Fibroblast of peridontal ligament (primary cell): ENCODE results near the gene PCSK4.
A peak's percentile ranks its signal among the peaks of the same experiment; 100 is the strongest.
"Not testable (repeated sequence)": the region's sequence is repeated elsewhere in the genome, so short reads cannot be mapped to it uniquely, and the experiment has no call there.

Experiments used
- DNase-seq: peaks from one replicate; pipeline ENCODE4 v3.0.0-alpha.2; 2010; ENCODE audit errors: extremely low read depth

The PCSK4 gene

DNA sequence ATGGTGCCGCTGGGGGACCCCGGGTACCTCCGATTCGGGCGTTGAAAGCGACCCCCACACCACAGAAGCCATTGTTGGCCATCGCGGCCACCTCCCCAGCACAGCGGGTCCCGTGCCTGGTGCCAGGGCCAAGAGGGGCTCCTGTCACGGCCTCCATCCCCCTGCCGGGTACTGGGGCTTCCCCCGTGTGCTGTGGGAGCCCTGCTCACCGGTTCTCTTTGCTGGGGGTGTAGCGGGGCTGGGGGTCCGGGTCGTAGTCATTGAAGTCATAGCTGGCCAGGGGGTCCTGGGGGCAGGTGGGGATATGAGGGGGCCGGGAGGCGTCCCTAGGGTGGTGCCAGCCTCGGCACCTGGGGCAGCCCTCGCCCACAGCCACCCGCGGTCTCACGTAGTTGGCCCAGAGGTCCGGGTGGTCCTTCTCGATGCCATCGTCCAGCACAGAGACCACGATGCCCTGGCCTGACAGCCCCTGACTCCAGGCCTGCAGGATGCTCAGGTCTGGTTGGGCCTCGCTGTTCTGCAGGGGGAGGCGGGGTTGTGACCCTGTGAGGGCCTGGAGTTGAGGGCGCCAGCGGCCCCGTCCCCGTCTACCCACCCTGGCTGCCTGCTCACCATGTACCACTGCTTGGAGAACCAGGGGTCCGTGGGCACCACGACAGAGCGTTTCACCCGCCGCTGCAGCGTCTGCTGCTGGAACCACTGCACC is 2.4 kb downstream of the PCSK4 start:
- DNase-seq = no peak

DNA sequence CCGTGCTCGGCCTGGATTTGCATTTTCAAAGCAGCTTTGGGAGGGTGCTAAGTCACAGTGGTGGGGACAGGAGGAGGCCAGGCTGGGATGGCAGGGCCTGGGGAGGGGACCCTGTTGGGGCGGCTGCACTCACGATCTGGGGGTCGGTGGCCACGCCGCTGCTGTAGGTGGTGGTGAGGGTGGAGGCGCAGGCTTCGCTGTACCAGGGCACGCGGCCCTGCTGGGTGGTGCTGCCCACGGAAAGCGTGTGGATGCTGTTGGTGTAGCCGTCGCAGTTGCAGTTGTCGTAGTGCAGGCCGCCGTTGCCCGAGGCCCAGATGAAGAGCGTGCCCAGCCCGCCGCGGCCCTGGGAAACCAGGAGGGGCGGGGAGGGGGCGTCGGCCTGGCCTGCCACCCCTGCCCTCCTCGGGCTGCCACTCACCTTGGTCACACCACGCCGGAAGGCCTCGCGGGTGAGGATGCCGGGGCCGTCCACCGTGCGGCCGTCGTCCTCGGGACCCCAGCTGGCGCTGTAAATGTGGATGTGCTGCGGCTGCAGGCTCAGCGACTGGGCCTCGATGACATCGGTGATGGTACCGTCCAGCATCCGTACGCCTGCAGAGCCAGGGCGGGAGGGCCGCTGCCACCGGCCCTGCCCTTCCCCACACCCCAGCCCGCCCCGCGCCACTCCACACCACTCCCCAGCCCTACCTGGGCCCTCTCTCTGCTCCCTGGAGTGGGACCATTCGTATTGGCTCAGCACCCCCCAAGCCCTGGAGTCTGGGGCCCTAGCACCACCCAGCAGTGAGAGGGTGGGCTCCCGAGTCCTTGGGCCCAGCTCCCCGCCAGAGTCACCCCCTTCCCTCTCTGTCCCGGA is 3.2 kb downstream of the PCSK4 start:
- no peak for DNase-seq

DNA sequence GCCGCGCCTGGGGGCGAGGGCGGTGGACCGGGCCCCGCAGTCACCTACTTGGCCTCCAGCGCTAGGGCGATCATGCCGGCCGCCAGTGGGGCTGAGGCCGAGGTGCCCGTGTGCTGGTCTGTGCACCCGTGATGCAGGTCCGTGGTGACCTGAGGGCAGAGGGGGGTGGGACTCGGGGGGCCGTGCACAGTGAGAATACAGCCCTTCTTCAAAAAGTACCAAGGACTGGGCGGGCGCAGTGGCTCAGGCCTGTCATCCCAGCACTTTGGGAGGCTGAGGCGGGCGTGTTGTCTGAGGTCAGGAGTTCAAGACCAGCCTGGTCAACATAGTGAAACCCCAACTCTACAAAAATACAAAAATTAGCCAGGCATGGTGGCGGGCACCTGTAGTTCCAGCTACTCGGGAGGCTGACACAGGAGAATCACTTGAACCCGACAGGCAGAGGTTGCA is 6.1 kb downstream of the PCSK4 start:
- DNase-seq = no peak

DNA sequence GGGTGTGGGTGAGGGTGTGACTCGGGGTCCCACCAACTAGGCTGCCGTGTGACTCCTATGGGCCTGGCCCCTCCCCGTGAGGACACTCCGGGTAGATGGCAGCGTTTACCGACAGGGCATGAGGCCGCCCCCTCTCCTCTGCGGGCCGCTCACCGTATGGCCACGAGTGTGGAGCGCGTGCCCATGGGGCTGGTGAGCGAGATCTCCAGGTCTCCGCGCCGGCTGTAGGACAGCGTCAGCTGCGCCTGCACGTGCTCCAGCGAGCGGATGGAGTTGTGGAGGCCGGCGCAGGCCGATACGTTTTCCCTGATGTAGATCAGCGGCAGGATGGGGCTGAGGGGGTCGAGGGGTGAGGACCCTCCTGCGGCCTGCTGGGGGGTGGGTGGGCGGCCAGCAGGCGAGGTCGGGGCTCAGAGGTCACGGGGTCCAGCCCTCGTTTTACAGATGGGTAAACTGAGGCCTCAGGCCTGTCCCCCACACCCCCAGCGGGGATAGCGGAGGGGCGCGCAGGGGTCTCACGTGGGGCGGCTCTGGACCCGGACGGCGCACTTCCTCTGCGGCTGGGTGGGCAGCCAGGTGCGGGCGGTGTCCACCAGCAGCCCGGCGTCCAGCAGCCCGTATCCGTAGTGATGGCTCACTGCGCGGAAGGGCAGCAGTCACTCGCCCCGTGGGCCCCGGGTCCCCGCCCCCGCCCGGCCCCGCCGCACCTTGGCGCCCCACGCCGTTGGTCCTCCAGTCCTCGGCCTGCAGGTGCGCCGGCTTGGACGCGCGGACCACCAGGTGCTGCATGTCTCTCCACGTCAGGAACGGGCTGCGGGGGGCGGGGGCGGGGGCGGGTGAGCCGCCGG is 6.8 kb downstream of the PCSK4 start:
- no peak for DNase-seq

DNA sequence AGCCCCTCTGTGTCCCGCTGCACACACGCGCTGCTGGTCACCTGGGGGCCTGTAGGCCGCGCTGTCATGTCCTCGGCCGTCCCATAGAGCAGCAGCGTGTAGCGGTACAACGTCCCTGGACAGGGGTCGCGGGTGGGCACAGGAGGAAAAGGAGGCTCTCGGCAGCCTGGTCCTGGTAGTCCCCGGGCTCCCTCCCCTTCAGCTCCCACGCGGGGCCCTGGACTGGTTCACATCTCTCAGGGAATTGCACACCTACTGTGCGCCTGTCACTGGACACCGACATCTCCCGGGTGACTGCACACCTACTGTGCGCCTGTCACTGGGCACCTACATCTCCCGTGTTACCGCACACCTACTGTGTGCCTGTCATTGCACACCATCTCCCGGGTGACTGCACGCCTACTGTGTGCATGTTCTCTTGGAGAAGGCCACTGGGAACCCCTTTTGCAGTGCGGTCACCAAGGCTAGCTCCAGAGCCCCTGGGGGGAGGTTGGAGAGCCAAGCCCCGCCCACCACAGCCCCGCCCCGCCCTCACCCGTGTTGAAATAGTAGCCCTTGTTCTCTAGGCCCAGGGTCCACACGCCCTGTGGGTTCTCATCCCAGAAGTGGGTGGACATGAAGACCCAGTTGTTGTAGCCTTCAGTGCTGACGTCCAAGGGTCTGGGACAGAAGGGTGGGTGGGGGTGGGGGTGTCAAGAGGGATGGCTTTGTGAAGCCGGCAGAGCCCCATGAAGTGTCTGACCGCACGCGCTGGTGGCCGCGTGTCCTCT is 7.6 kb downstream of the PCSK4 start:
- DNase-seq = no peak

DNA sequence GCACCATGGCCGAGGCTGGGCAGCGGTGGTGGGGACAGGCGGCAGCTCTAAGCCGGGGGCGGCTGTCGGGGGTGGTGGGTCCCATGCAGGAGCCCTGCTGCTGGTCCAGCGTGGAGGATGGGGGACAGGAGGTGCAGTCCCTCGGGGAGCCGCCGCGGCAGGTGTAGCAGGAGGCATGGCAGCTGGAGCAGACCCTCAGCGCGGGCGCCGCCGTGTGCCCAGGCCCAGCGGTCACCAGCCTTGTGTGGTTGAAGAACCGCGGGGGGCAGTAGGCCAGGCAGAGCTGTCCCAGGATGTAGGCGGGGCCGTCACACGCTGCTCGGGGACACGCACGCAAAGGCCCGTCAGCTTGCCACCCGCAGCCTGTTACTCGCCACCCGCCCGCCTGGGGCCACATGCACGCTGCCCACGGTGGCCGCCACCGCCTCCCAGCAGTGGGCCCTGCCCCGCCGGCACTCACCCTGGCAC is 8.2 kb downstream of the PCSK4 start:
- no peak for DNase-seq

DNA sequence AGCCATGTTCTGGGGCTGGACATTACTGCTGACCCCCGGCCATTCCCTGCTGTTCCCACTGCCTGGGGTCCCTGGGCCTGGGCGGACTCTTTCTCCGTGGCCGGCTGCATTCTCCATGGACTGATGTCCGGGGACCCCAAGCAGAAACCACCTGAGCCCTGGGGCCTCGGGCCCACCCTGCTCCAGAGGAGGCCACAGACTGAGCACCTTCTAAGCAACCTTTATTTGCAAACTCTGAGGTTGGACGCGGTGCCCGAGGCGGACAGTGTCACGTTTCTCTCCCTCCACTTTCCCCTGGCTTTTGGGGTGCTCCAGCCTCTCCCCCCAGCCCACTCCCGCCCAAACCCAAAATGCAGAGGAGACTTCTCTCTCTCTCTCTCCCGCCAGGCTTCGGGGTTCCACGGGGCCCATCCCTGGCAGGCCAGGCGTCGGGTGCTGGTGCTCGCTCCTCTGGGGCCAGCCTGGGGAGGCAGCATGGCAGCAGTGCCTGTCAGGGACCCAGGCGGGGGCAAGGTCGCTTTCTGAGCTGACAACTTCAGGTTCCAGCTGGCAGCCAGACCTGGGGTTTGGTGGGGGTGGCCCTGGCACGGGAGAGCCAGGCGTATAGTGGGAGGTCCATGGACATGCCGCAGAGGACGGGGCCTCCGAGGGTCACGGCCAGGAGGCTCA is 8.8 kb downstream of the PCSK4 start:
- DNase-seq = no peak

DNA sequence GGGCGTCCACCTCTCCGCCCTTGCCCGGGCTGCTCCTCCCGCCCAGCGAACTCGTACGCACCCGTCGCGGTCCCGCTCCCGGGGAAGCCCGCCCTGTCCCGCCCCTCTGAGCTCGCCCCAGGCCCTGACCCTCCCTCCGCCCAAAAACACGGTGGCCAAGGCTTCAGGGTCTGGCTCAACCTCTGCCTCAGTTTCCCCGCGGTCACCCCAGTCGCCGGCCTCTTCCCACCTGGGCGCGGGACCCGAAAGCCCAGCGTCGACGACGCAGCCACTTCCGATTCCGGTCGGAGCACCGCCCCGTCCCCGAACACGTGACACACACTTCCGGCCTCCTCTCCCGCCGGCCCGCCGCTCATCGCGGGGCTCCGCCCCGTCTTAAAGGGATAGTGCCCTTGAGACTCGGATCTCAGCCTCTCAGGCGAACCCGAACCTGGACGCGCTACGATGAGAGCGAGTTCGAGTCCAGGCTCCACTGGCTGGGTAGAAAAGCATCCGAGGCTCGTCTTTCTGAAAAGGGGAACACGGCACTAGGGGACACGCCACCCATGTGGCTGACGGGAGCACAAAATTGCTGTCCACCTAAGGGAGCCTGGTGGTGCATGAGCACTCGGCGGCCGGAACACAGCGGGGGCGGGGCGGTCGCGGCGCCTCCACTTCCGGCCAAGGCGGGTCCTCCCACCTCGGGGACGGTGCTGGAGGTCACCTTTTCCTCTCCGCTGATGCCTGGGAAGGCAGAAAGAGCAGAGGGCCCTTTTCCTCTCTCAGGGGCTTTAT is 11.0 kb downstream of the PCSK4 start, which contains the start of gene C19orf25:
TSS of gene C19orf25 (minus strand) at position 282 of the 774 bp plus-strand sequence. CDS start 312 bp downstream, outside the sequence.
- DNase-seq = peak; percentile 88

DNA sequence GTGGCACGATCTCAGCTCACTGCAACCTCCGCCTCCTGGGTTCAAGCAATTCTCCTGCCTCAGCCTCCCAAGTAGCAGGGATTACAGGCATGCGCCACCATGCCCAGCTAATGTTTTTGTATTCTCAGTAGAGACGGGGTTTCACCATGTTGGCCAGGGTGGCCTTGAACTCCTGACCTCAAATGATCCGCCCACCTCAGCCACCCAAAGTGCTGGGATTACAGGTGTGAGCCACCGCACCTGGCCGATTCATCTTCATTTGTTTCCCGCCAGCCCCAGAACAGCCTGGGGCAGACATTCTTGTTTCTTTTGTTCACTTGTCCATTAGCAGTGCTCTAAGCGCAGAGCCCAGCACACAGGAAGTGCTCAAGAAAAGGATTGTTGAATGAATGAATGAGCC is 13.1 kb downstream of the PCSK4 start:
- DNase-seq = not testable (repeated sequence)

DNA sequence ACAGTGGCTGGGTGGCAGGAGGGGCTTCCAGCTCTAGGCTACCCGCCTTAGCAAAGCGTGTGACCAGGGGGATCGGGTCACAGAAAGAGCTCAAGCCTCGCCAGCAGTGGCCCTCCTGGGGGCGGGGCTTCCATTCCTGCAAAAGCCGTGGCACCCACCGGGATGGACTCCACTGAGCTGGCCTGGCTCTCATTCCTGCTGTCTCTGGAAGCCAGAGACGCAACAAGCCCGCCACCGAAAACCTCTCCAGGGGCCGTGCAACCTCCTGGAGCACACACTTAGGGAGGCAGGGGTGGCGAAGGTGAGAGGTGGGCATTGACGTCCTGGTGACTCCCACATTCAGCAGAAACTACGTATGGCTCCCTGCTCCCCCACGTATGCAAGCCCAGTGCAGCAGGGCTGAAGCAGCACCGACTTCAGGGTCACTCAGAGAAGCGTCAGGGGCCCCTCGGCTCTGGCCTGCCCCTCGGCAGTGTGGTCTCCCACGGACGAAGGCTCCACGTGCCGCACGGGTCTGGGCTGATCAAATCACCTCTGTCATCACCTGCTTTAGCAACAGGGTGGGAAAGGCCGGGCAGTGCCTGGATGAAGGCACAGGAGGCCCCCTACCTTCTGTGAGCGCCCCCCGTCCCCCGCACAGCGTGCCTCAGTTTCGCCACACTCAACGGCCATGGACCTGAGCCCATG is 14.3 kb downstream of the PCSK4 start:
- no peak for DNase-seq

DNA sequence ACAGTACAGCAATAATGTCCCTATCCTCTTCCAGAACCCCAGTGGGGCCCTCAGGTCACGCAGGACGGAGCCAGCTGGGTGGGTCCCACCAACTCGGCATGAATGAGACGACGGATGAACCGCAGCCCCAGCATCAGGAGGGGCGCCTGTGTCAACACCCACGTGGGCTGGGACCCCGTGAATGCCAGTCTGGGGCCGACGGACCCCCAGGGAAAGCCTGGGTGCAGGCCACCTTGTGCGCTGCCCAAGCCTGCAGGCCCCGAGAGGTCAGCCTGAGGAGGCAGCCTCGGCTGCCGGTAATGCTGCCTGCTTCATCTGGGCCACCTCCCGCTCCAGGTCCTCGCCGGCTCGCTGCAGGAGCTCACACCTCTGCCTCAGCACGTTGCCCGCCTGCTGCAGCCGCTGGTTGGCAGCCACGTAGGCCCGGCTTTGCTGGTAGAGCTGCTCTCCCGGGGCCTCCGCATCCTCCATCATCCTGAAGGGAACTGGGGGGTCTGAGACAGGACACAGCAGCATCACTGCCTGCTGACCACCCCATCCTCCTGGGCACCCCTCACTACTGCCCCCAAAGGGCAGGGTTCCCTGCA is 15.3 kb downstream of the PCSK4 start:
- no peak for DNase-seq

DNA sequence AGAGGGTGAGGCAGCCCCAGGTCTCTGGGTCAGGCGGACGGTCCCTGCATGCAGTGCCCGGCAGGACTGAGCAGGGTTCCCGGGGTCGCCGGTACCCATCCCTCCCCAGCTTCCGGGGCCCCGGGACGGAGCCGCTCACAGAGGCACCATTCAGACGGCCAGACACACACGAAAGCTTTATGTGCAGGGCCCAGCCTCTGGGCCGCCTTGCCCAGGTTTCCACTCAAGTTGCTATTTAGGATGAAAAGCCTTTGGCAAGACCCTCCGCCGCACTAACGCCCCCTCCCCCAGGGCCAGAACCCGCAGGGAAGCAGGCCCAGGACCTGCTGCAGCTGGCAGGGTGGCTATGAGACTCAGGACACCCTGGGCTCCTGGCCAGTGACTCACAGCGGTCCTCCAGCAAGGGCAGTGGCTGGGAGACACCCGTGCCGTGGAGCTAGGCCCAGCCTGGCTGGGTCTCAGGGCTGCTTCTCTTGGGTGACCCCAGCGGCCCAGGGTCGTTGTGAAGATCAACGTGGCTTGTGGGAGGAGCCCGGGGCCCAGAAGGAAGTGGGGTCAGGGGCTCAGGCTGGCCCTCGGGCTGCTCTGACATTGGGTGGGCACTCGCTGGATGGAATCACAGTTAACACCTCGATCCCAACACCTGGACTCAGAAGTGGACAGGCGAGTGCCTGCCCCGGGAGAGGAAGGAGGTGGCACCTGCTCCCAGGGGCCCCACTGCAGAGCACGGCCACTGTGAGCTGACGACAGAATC is 16.0 kb downstream of the PCSK4 start:
- DNase-seq = no peak

DNA sequence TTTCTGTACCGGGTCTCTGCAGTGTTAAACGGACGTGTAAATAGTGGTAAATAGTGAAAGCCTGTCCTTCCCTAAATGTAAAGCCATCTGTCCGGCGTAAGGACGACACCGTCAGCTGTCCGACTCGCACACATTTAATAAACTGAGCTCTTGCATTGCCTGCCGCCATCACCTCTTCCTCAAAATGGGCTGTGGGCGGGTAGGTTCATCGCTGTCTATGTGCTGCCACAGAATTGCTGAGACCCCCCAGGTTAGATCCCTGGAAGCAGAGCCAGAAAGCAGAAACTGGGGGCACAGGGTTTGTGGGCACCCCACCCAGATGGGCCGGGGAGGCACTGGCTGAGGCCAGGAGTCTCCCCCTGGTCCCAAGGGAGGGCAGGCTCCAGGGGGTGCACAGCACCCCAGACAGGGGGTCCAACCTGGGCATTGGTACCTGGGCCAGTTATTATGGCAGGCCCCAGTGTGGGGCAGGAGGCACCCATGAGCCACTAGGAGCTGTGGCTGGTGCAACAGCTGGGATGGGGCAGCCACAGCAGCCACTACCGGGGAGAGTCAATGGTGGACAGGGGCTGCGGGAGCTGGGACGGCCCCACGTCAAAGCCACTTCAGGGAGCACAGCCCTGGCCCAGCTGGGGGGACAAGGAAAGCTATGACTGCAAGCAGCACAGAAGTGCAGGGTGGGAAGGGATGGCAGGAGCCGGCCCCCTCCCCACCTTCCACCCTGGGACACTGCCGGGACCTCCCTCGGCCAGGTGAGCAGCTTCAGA is 16.9 kb downstream of the PCSK4 start:
- DNase-seq = no peak

DNA sequence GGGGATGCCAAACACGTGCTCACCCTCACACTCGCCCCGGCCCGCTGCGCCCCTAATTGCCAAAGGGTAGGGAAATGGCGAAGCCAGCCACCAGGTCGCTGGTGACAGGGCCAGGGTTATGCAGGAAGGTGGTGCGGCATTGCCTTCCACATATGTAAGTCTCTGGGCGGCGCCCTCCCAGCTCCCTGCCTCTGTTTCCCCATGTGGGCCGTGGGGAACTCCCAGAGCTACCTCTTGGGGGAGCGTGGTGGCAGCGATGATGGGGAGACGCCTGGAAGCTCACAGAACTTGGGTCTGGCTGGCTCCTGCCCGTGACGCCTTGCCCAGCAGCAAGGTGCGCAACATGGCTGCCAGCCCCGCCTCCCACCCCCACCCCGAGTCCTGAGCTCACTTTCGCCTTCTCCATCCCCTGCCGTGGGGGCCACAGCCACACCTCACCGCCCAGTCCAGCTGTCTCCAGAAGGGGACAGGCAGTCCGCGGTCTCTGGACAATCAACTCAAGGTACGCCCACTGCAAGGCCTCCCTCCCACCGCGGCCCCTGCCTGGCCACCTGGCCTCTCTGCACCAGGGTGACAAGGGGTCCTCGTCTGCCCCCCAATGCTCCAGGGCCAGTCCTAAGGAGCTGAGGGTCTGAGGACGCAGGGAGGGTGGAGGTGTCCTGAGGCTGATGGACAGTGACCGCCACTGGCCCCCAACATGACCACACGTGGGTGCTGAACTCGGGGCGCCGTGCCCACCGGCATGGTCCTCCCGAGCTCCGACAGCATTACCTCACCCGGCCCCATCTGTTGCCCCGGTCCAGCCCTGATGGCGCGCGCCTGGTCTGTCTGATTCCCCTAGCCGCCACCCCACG is 17.7 kb downstream of the PCSK4 start:
- no peak for DNase-seq

DNA sequence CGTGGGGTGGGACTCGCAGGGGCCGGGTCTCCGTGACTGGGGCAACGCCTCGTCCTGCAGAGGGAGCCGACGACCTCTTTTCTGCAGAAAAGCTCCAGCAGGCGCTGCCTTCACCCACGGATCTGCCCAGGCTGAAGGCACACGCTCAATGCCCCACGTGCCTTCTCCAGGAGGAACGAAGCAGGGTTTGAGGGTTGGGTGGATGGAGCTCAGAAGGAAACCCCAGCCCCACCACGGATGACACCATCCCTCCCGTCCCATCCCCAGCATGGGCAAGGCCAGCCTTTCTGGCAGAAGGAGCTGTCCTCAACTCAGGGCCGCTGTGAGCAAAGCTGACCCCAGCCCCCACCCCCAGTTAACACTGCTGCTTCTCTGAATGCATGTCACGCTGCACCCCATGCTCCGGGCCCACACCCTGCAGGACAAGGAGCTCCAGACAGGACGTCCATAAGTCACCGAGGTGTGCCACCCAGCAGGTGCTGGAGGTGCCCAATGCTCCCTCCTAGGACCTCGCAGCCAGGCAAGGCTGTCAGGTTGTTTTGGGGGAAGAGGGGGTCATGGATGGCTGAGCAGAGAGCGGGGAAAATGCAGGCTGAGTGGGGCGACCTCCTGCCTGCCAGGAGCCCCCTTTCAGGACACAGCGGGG is 18.5 kb downstream of the PCSK4 start:
- DNase-seq = no peak

DNA sequence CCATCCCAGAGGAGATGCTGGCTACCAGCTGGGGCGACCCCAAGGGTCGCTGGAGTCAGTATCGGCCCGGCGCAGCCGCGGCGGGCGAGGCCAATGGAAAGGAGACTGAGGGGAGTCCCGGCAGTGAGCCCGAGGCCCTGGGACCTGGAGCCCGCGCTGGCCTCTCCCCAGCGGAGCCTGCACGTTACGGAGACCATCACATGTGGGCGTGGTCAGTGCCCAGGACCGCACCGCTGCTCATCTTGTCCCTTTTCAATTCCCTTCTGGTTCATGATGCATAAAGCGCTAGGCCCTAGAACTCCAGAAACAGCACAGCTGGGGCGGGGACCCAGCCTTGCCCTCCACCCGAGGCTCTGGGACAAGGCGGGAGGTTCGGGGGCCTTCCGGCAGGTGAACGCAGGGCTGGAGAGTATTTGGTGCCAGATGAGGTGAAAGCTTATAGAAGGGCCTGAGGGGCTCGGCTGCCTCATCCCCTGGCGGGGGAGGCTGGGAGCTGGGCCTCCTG is 19.1 kb downstream of the PCSK4 start:
- no peak for DNase-seq
